A549 (cell line): Measurements from ENCODE around the gene KRTDAP. TPM values are rescaled to one million over a fixed set of nuclear protein-coding genes. Genes with fewer than 3 reads are reported as not detected.
A peak's percentile ranks its signal among the peaks of the same experiment; 100 is the strongest.

Source experiments
- ATAC-seq, 2 experiments: fragments of 200-7000 bp in 1 of 2; fragments of >200 bp in 1 of 2; cut with Nextera tagmentation in 1 of 2; cut with Tn5 transposase in 1 of 2; 3 replicates each; pipeline versions ENCODE4 v1.8.0 to v1.9.1; 2018 to 2020; ENCODE audit warnings: mild to moderate bottlenecking in 1 of 2, moderate library complexity in 1 of 2
- CTCF ChIA-PET: fragments of 300-600 bp; sonication (Branson Sonifier 250); formaldehyde crosslinking; extraction: SDS; loops from one replicate; lab custom pipeline; 2021; ENCODE audit warnings: antibody characterized with exemption, inconsistent platforms; lab: Yijun Ruan, JAX
- POLR2A ChIA-PET: fragments of 350-600 bp; formaldehyde crosslinking; extraction: SDS; loops from one replicate; lab custom pipeline; 2021; ENCODE audit warnings: antibody characterized with exemption, inconsistent platforms; lab: Yijun Ruan, JAX
- DNase-seq, 2 experiments: peaks; one replicate each; pipeline versions ENCODE4 v3.0.0 to v3.0.0-alpha.2; 2011 to 2016; ENCODE audit warnings: low read depth in 1 of 2, low spot score in 1 of 2
- FAIRE-seq: peaks from 2 replicates; lab custom pipeline; 2011; peaks lifted over from hg19 to GRCh38; lab: Jason Lieb, UNC
- H3K27ac ChIP-seq, 2 experiments: fragments of >200 bp; sonication (Bioruptor Twin); formaldehyde crosslinking; 3 replicates each; pipeline ENCODE4 v1.5.1; 2016 to 2017
- H3K4me1 ChIP-seq: fragments of >200 bp; sonication (Bioruptor Twin); formaldehyde crosslinking; 3 replicates; pipeline ENCODE4 v1.6.1; 2016
- H3K4me2 ChIP-seq: fragments of >200 bp; sonication (Bioruptor Twin); formaldehyde crosslinking; 3 replicates; pipeline ENCODE4 v1.6.1; 2016
- H3K4me3 ChIP-seq: fragments of >200 bp; sonication (Bioruptor Twin); formaldehyde crosslinking; 3 replicates; pipeline ENCODE4 v1.5.1; 2016
- H3K9me3 ChIP-seq: fragments of >200 bp; sonication (Bioruptor Twin); formaldehyde crosslinking; 3 replicates; pipeline ENCODE4 v1.6.1; 2016
- BCL3 ChIP-seq: fragments of >200 bp; sonication (Bioruptor Twin); formaldehyde crosslinking; IDR thresholded peaks from 3 replicates; pipeline ENCODE4 v1.6.1; 2016
- CBX2 ChIP-seq: fragments of 200-600 bp; sonication (generic); IDR thresholded peaks from 2 replicates; pipeline ENCODE4 v1.6.1; 2016; ENCODE audit warnings: low read depth, mild to moderate bottlenecking, borderline replicate concordance
- EHF ChIP-seq: fragments of 250-450 bp; sonication (Bioruptor Pico); IDR thresholded peaks from 2 replicates; pipeline ENCODE4 v1.5.0; 2020; ENCODE audit warnings: mild to moderate bottlenecking
- FOSB ChIP-seq: fragments of 250-450 bp; sonication (Bioruptor Pico); IDR thresholded peaks from 2 replicates; pipeline ENCODE4 v1.5.0; 2020; ENCODE audit warnings: mild to moderate bottlenecking, moderate library complexity
- FOSL2 ChIP-seq, 2 experiments: fragments of 450-650 bp in 1 of 2; fragments of >200 bp in 1 of 2; sonication (Bioruptor Twin) in 1 of 2; formaldehyde crosslinking; IDR thresholded peaks; 2 replicates each; pipeline versions ENCODE4 v1.5.0 to v1.6.1; 2016 to 2020; ENCODE audit warnings: mild to moderate bottlenecking in 1 of 2, moderate library complexity in 1 of 2
- GATA3 ChIP-seq: IDR thresholded peaks from 2 replicates; pipeline ENCODE4 v1.6.1; 2012; ENCODE audit warnings: borderline replicate concordance
- HMGXB4 ChIP-seq: fragments of 250-450 bp; sonication (Bioruptor Pico); IDR thresholded peaks from 2 replicates; pipeline ENCODE4 v1.5.0; 2021; ENCODE audit warnings: mild to moderate bottlenecking, moderate library complexity, borderline replicate concordance
- HOXA7 ChIP-seq: fragments of 250-450 bp; sonication (Bioruptor Pico); IDR thresholded peaks from 2 replicates; pipeline ENCODE4 v1.5.0; 2020; ENCODE audit warnings: mild to moderate bottlenecking, moderate library complexity
- HOXB13 ChIP-seq: fragments of 250-450 bp; sonication (Bioruptor Pico); IDR thresholded peaks from 2 replicates; pipeline ENCODE4 v1.5.0; 2020; ENCODE audit warnings: low read depth, mild to moderate bottlenecking, moderate library complexity
- KDM1A ChIP-seq: fragments of 200-600 bp; sonication (generic); IDR thresholded peaks from 2 replicates; pipeline ENCODE4 v1.6.1; 2016; ENCODE audit warnings: low read depth, mild to moderate bottlenecking
- NPAS2 ChIP-seq: fragments of 250-450 bp; sonication (Bioruptor Pico); IDR thresholded peaks from 2 replicates; pipeline ENCODE4 v1.8.0; 2022; ENCODE audit warnings: mild to moderate bottlenecking, moderate library complexity, borderline replicate concordance
- PHF8 ChIP-seq: fragments of 200-600 bp; sonication (generic); IDR thresholded peaks from 2 replicates; pipeline ENCODE4 v1.6.1; 2016; ENCODE audit warnings: low read depth, mild to moderate bottlenecking, antibody characterized with exemption, moderate library complexity, borderline replicate concordance
- POLR2A ChIP-seq: IDR thresholded peaks from 2 replicates; pipeline ENCODE4 v1.6.1; 2012; ENCODE audit warnings: mild to moderate bottlenecking, low read length
- RARB ChIP-seq: fragments of 250-450 bp; sonication (Bioruptor Pico); IDR thresholded peaks from 2 replicates; pipeline ENCODE4 v1.8.0; 2021; ENCODE audit warnings: mild to moderate bottlenecking, moderate library complexity
- RFX5 ChIP-seq: fragments of 450-650 bp; IDR thresholded peaks from 2 replicates; pipeline ENCODE4 v1.7.1; 2014; ENCODE audit warnings: antibody characterized with exemption, mild to moderate bottlenecking, moderate library complexity
- RNF2 ChIP-seq: fragments of 200-600 bp; sonication (generic); IDR thresholded peaks from 2 replicates; pipeline ENCODE4 v1.6.1; 2016; ENCODE audit warnings: low read depth, mild to moderate bottlenecking, antibody characterized with exemption, moderate library complexity, borderline replicate concordance
- SREBF2 ChIP-seq: fragments of 450-650 bp; IDR thresholded peaks from 2 replicates; pipeline ENCODE4 v1.6.1; 2014; ENCODE audit warnings: mild to moderate bottlenecking, moderate library complexity
- TP53 ChIP-seq: fragments of 250-450 bp; sonication (Bioruptor Pico); IDR thresholded peaks from 2 replicates; pipeline ENCODE4 v1.5.0; 2021; ENCODE audit warnings: mild to moderate bottlenecking, moderate library complexity
- USF2 ChIP-seq: fragments of 450-650 bp; IDR thresholded peaks from 2 replicates; pipeline ENCODE4 v1.6.1; 2014; ENCODE audit warnings: antibody characterized with exemption
- ZNF302 ChIP-seq: fragments of 250-450 bp; sonication (Bioruptor Pico); IDR thresholded peaks from 2 replicates; pipeline ENCODE4 v1.9.0; 2021; ENCODE audit warnings: inconsistent platforms, mild to moderate bottlenecking, moderate library complexity
- ZSCAN20 ChIP-seq: fragments of 250-450 bp; sonication (Bioruptor Pico); IDR thresholded peaks from 2 replicates; pipeline ENCODE4 v1.8.0; 2022; ENCODE audit warnings: mild to moderate bottlenecking, moderate library complexity
- WGBS: methylation state at CpG from one replicate; pipeline ENCODE4 v1.1.6; 2017; ENCODE audit errors: missing lambda C conversion rate; 5-methylcytosine and 5-hydroxymethylcytosine counted together
- polyA plus RNA-seq, 4 experiments: library from polyadenylated mRNA; depleted of rRNA in 3 of 4; stranded (reverse); fragments of >200 nt; fragmentation: RNase III in 1 of 4; extraction: RNeasy Plus Mini Kit Qiagen cat#74134 plus additional on column Dnase treatment in 1 of 4; gene quantifications; 2 replicates in 3 of 4; 3 replicates in 1 of 4; pipeline ENCODE4 v1.2.3, GENCODE V29; 2011 to 2017
- TF ChIP-seq, protein P1 (sequence below): fragments of 250-450 bp; sonication (Bioruptor Pico); IDR thresholded peaks from 2 replicates; pipeline ENCODE4 v1.5.0; 2020; ENCODE audit warnings: low read depth, mild to moderate bottlenecking, moderate library complexity
- TF ChIP-seq, protein P2 (sequence below): IDR thresholded peaks from 2 replicates; pipeline ENCODE4 v1.6.1; 2012

KRTDAP gene
- polyA plus RNA-seq, 2 of the 4 experiments (the other 2 are of a cell fraction) = not detected

GRCh38 chr19:35449359-35450043 is 40.8 kb downstream of the KRTDAP start:
- FAIRE-seq = no peak
- ATAC-seq = peak; percentile 7 to 41; a peak in 3 of 6 replicates
- WGBS = 29% methylated on average over 27 of the region's 27 CpGs
- H3K4me3 ChIP-seq = no peak overlapping the region
- DNase-seq = no peak
- CTCF ChIA-PET = interaction anchor here (0.6 to 6.0 kb wide), 8 partner anchors 19 to 373 kb away, joined by 3 to 25 read pairs (median 3); no protein-coding TSS in a partner anchor
- POLR2A ChIA-PET = no interaction called here
- H3K9me3 ChIP-seq = no peaks in the 10 kb centered on the region
- H3K4me2 ChIP-seq = no peak overlapping the region; the same call in 2 of the 3 replicates
- no peaks in the 10 kb centered on the region for H3K4me1 ChIP-seq
- H3K27ac ChIP-seq = no peak overlapping the region
- TF ChIP-seq NPAS2 (CRISPR knock-in tag) = no peak
- TF ChIP-seq HMGXB4 (CRISPR knock-in tag) = no peak
- TF ChIP-seq GATA3 = no peak
- no peak for TF ChIP-seq RFX5
- no peak for TF ChIP-seq FOSB (CRISPR knock-in tag)
- no peak for TF ChIP-seq POLR2A
- TF ChIP-seq CBX2 = no peak
- TF ChIP-seq KDM1A = no peak
- TF ChIP-seq EHF (CRISPR knock-in tag) = no peak
- no peak for TF ChIP-seq HOXB13 (CRISPR knock-in tag)
- TF ChIP-seq RNF2 = no peak
- no peak for TF ChIP-seq ZNF302 (CRISPR knock-in tag)
- TF ChIP-seq FOSL2 (IDR thresholded peaks at IDR 0.05) = no peak
- no peak for TF ChIP-seq FOSL2 (CRISPR knock-in tag; IDR thresholded peaks at IDR 0.05)
- TF ChIP-seq RARB (CRISPR knock-in tag) = no peak
- TF ChIP-seq, protein P1, sequence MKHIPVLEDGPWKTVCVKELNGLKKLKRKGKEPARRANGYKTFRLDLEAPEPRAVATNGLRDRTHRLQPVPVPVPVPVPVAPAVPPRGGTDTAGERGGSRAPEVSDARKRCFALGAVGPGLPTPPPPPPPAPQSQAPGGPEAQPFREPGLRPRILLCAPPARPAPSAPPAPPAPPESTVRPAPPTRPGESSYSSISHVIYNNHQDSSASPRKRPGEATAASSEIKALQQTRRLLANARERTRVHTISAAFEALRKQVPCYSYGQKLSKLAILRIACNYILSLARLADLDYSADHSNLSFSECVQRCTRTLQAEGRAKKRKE (CRISPR knock-in tag) = no peak
- no peak for TF ChIP-seq SREBF2
- TF ChIP-seq PHF8 = no peak
- TF ChIP-seq HOXA7 = no peak
- no peak for TF ChIP-seq TP53

GRCh38 chr19:35447606-35448469 is 42.4 kb downstream of the KRTDAP start, which contains the start of gene FFAR2:
Gene FFAR2, plus strand, starts transcription at chr19:35448257. Its CDS starts 1,458 bp downstream, at chr19:35449715.
- H3K4me3 ChIP-seq = no peak within 1 kb of the TSS
- FAIRE-seq (peak; percentile 67), ATAC-seq (no peak), DNase-seq (no peak)
- ChIA-PET POLR2A (no interaction called here), CTCF (interaction anchor here (0.7 to 6.0 kb wide), 9 partner anchors 10 to 107 kb away, joined by 3 to 25 read pairs (median 4); no protein-coding TSS in a partner anchor)
- no peaks in the 10 kb centered on the region for H3K9me3 ChIP-seq
- no peak within 1 kb of the TSS for H3K4me2 ChIP-seq
- no peaks in the 10 kb centered on the region for H3K4me1 ChIP-seq
- 73% methylated on average over 12 of the region's 12 CpGs for WGBS
- H3K27ac ChIP-seq = no peak within 1 kb of the TSS
- TF ChIP-seq TP53 (no peak), ZNF302 (CRISPR knock-in tag) (no peak), ZSCAN20 (CRISPR knock-in tag) (no peak), POLR2A (no peak), USF2 (0 out of 2 replicates have a peak, but pooled peaks have one; percentile 34), BCL3 (no peak), FOSB (CRISPR knock-in tag) (no peak)
- TF ChIP-seq, protein P2, sequence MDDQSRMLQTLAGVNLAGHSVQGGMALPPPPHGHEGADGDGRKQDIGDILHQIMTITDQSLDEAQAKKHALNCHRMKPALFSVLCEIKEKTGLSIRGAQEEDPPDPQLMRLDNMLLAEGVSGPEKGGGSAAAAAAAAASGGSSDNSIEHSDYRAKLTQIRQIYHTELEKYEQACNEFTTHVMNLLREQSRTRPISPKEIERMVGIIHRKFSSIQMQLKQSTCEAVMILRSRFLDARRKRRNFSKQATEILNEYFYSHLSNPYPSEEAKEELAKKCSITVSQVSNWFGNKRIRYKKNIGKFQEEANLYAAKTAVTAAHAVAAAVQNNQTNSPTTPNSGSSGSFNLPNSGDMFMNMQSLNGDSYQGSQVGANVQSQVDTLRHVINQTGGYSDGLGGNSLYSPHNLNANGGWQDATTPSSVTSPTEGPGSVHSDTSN = no peak
